Keratinocyte (primary cell): ENCODE data around the gene HDGFL3. TPM values are rescaled to one million over a fixed set of nuclear protein-coding genes. Genes with fewer than 3 reads are reported as not detected.

ENCODE experiments used
- DNase-seq: peaks from one replicate; pipeline ENCODE4 v3.0.0-alpha.2; 2011; ENCODE audit warnings: low read depth, missing footprints, low spot score
- FAIRE-seq: peaks from 2 replicates; lab custom pipeline; 2011; peaks lifted over from hg19 to GRCh38; lab: Jason Lieb, UNC
- H2AFZ ChIP-seq: 2 replicates; pipeline ENCODE4 v1.6.0; 2012; ENCODE audit warnings: low read length, control low read depth, inconsistent platforms; ENCODE audit not compliant: control insufficient read depth
- H3K27ac ChIP-seq: 2 replicates; pipeline ENCODE4 v1.5.1; 2011; ENCODE audit warnings: low read length; ENCODE audit not compliant: control insufficient read depth, insufficient read depth
- H3K27me3 ChIP-seq: 3 replicates; pipeline ENCODE4 v1.6.0; 2011; ENCODE audit warnings: low read length; ENCODE audit not compliant: control insufficient read depth, insufficient read depth; ENCODE audit errors: extremely low read depth
- H3K36me3 ChIP-seq, 2 experiments: 2 replicates in 1 of 2; 3 replicates in 1 of 2; pipeline ENCODE4 v1.5.1; 2011; ENCODE audit warnings: low read length in 2 of 2, mild to moderate bottlenecking in 1 of 2; ENCODE audit not compliant: control insufficient read depth in 2 of 2, insufficient read depth in 2 of 2; ENCODE audit errors: extremely low read depth in 1 of 2
- H3K4me1 ChIP-seq: 3 replicates; pipeline ENCODE4 v1.5.1; 2011; ENCODE audit warnings: low read length; ENCODE audit not compliant: control insufficient read depth, insufficient read depth; ENCODE audit errors: extremely low read depth
- H3K4me2 ChIP-seq: 3 replicates; pipeline ENCODE4 v1.6.0; 2011; ENCODE audit warnings: low read depth, low read length; ENCODE audit not compliant: control insufficient read depth, insufficient read depth; ENCODE audit errors: extremely low read depth
- H3K4me3 ChIP-seq, 3 experiments: fragments of 200-600 bp in 1 of 3; sonication (generic) in 1 of 3; 2 replicates in 2 of 3; 3 replicates in 1 of 3; pipeline ENCODE4 v1.5.1; 2011 to 2016; ENCODE audit warnings: low read length in 3 of 3, mild to moderate bottlenecking in 3 of 3, control low read depth in 2 of 3, inconsistent platforms in 1 of 3, low read depth in 1 of 3, mixed read lengths in 1 of 3, mixed run types in 1 of 3, moderate library complexity in 1 of 3; ENCODE audit not compliant: control insufficient read depth in 2 of 3, insufficient read depth in 2 of 3; ENCODE audit errors: extremely low read depth in 1 of 3
- H3K79me2 ChIP-seq: 2 replicates; pipeline ENCODE4 v1.6.0; 2012; ENCODE audit warnings: low read length; ENCODE audit not compliant: control insufficient read depth, insufficient read depth
- H3K9ac ChIP-seq: 3 replicates; pipeline ENCODE4 v1.6.0; 2011; ENCODE audit warnings: low read length; ENCODE audit not compliant: control insufficient read depth, insufficient read depth; ENCODE audit errors: extremely low read depth
- H3K9me1 ChIP-seq: 3 replicates; pipeline ENCODE4 v1.6.0; 2011; ENCODE audit warnings: low read length; ENCODE audit not compliant: control insufficient read depth, insufficient read depth; ENCODE audit errors: extremely low read depth
- H3K9me3 ChIP-seq: 2 replicates; pipeline ENCODE4 v1.5.1; 2012; ENCODE audit warnings: low read depth, low read length; ENCODE audit not compliant: control insufficient read depth
- H4K20me1 ChIP-seq: 3 replicates; pipeline ENCODE4 v1.6.0; 2011; ENCODE audit warnings: low read length; ENCODE audit not compliant: control insufficient read depth, insufficient read depth; ENCODE audit errors: extremely low read depth
- EZH2 ChIP-seq: IDR thresholded peaks from one replicate; pipeline ENCODE4 v1.6.1; 2012; ENCODE audit warnings: inconsistent platforms, mild to moderate bottlenecking, low read length, moderate library complexity
- dilution Hi-C: fragments of 300-500 bp; cut with MboI; formaldehyde crosslinking; loops from one replicate; pipeline ENCODE4 v1.7.0; 2020; ENCODE audit warnings: low sequenced_read_pairs; ENCODE audit not compliant: extremely low pct_ligation_motif_present
- polyA plus RNA-seq, 5 experiments: library from polyadenylated mRNA; depleted of rRNA in 3 of 5; stranded (reverse) in 3 of 5; stranded (forward) in 1 of 5; unstranded in 1 of 5; fragments of >200 nt; gene quantifications; 1 replicate in 1 of 5; 2 replicates in 3 of 5; 3 replicates in 1 of 5; pipeline versions ENCODE4 v1.2.1 to v1.2.3, GENCODE V29; 2011 to 2012; ENCODE audit warnings: missing spikeins in 2 of 5, low read depth in 1 of 5, low replicate concordance in 1 of 5
- TF ChIP-seq, protein P1 (sequence below), 3 experiments: IDR thresholded peaks in 1 of 3; conservative IDR thresholded peaks in 1 of 3; optimal IDR thresholded peaks in 1 of 3; 2 replicates in 2 of 3; 3 replicates in 1 of 3; pipeline versions ENCODE3 to v1.5.1; 2011; ENCODE audit warnings: low read length in 3 of 3, mild to moderate bottlenecking in 3 of 3, moderate library complexity in 2 of 3, control low read depth in 1 of 3, inconsistent platforms in 1 of 3; ENCODE audit not compliant: insufficient read depth in 2 of 3; ENCODE audit errors: extremely low read depth in 1 of 3

HDGFL3 gene
- polyA plus RNA-seq, 1 donor (not counting 4 experiments of a cell fraction or from before 2014, with no cell fraction given): 35.1 TPM

DNA sequence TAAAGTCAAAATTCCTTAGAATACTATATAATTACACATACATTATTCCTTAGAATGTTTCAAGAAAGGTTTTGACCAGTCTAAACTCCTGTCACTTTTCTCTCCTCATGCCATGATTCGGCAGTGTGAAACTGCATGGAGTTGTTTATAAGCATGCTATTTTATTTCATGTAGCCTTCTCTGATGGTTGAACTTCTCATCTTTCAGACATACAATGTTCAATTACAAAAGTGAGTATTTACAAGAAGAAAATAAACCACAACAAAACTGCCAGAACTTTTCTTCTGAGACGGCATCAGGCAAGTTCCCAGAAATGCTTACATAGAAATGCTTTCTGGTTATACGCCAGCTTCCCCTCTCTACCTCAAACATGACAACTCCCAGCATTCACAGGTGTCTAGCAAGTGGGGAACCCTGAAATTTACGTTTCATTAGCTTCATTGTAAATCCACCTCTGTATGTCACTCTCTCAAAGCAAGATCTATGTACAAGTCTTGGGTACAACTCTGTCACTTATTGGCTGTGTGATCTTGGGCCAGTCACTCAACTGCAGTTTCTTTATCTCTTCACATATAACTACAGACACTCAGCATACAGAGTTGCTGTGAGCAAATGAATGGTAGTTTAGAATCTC is 42.7 kb downstream of the HDGFL3 start:
- Histone ChIP-seq H4K20me1 (no peaks in the 10 kb centered on the region), H3K36me3 (peaks cover 0 to 1% of the 10 kb centered on the region in 2 experiments), H3K4me1 (peaks cover 3% of the 10 kb centered on the region), H3K27ac (no peak overlapping the region), H2AFZ (no peak overlapping the region), H3K27me3 (no peaks in the 10 kb centered on the region), H3K79me2 (peaks cover 25% of the 10 kb centered on the region), H3K4me3 (no peak overlapping the region), H3K9ac (no peak overlapping the region), H3K4me2 (no peak overlapping the region), H3K9me3 (peaks cover 2% of the 10 kb centered on the region), H3K9me1 (peaks cover 2% of the 10 kb centered on the region)
- TF ChIP-seq, protein P1, sequence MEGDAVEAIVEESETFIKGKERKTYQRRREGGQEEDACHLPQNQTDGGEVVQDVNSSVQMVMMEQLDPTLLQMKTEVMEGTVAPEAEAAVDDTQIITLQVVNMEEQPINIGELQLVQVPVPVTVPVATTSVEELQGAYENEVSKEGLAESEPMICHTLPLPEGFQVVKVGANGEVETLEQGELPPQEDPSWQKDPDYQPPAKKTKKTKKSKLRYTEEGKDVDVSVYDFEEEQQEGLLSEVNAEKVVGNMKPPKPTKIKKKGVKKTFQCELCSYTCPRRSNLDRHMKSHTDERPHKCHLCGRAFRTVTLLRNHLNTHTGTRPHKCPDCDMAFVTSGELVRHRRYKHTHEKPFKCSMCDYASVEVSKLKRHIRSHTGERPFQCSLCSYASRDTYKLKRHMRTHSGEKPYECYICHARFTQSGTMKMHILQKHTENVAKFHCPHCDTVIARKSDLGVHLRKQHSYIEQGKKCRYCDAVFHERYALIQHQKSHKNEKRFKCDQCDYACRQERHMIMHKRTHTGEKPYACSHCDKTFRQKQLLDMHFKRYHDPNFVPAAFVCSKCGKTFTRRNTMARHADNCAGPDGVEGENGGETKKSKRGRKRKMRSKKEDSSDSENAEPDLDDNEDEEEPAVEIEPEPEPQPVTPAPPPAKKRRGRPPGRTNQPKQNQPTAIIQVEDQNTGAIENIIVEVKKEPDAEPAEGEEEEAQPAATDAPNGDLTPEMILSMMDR (optimal IDR thresholded peaks at IDR 0.05 in 1 of 3, IDR thresholded peaks at IDR 0.05 in 1 of 3, conservative IDR thresholded peaks at IDR 0.05 in 1 of 3; ENCODE audit: extremely low read depth in 1 of 3, insufficient read depth in 2 of 3, low read length in 3 of 3): no peak
- TF ChIP-seq EZH2: no peak
- FAIRE-seq (no peak), DNase-seq (no peak)
- dilution Hi-C loops: no loop called here

DNA sequence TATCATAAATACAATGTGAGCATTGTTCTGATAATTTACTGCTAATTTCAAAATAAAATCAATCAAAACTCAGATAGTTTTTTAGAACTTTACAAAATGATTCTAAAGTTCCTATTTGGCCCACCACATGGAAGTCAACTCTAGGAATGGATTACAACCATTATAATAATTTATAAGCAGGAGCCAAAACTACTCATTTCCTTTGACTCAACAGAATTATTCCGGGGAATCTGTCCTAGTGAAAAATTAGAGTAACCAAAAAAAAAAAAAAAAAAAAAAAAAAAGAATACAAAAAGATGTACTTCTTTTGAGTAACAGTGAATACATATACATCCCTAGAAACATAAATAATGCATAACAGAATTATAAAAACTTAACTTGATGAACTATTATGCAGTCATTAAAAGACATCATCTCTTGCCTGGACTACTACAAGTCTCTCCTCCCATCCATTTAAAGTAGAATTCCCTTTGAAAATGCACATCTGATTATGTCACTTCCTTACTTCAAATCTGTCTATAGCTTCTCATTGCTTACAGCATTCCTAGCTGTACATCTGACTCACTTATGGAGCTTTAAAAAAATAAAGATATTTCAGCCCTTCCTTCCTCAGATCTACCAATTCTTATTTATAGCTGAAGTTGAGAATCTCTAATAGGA is 43.4 kb downstream of the HDGFL3 start:
- Histone ChIP-seq H3K9me3 (peaks cover 2% of the 10 kb centered on the region), H3K27me3 (no peaks in the 10 kb centered on the region), H3K27ac (no peak overlapping the region), H3K4me2 (no peak overlapping the region), H3K4me1 (peaks cover 3% of the 10 kb centered on the region), H2AFZ (no peak overlapping the region), H3K9ac (no peak overlapping the region), H3K79me2 (peaks cover 19% of the 10 kb centered on the region), H3K4me3 (no peak overlapping the region), H3K36me3 (peaks cover 0 to 1% of the 10 kb centered on the region in 2 experiments), H4K20me1 (no peaks in the 10 kb centered on the region), H3K9me1 (peaks cover 2% of the 10 kb centered on the region)
- FAIRE-seq: no peak
- dilution Hi-C loops: no loop called here
- TF ChIP-seq, protein P1 (optimal IDR thresholded peaks at IDR 0.05 in 1 of 3, IDR thresholded peaks at IDR 0.05 in 1 of 3, conservative IDR thresholded peaks at IDR 0.05 in 1 of 3; ENCODE audit: extremely low read depth in 1 of 3, insufficient read depth in 2 of 3, low read length in 3 of 3): no peak
- TF ChIP-seq EZH2: no peak
- peak; percentile 9 for DNase-seq
